ENCODE data around the gene ARHGEF40.

GRCh38 chr14:21037156-21037555 lies 32.9 kb upstream of the ARHGEF40 start:
- TF ChIP-seq POLR2AphosphoS5 (IDR thresholded peaks at IDR 0.05; ENCODE audit: low read depth, low read length) (no peak), TAF1 (IDR thresholded peaks at IDR 0.05; ENCODE audit: borderline replicate concordance, low read depth, low read length) (no peak)

Data from GM12892 (cell line).